Stimulated activated CD4-positive, alpha-beta T cell treated with anti-CD3 and anti-CD28 coated beads, Interleukin-1b, Interleukin-23, amount 100 ng/mL, for 24 hours (primary cell): ENCODE data around the gene ANP32E.
"Not testable (repeated sequence)": the region's sequence is repeated elsewhere in the genome, so short reads cannot be mapped to it uniquely, and the experiment has no call there.

Source experiments
- DNase-seq, 4 experiments: peaks; one replicate each; pipeline ENCODE4 v3.0.0-alpha.2; 2020; ENCODE audit warnings: low read depth in 4 of 4, low spot score in 1 of 4

Gene ANP32E

GRCh38 chr1:150257624-150258585 is 22.0 kb upstream of the ANP32E start, which contains the start of gene CA14:
Gene CA14 (plus strand): TSS chr1:150257774. CDS start chr1:150258129, 355 bp downstream.
- DNase-seq = no peak

GRCh38 chr1:150256554-150257341 is 20.8 kb upstream of the ANP32E start:
- no peak for DNase-seq

DNA sequence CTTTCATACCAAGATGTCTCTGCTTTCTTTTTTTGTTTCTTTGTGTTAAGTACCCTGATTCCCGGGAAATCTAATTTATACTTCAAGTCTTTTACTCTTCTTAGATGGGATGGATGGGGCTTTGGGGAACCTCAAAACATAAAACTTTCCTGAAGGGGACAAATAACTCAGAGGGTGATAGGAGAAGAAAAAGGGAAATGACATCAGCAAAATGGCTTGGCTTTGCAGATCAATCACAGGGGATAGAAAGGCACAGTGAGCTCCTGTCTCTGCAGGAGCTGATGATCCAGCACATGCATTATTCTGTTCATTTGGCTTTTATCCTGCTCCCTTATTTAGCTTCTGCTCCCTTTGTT is 20.3 kb upstream of the ANP32E start:
- DNase-seq = no peak

DNA sequence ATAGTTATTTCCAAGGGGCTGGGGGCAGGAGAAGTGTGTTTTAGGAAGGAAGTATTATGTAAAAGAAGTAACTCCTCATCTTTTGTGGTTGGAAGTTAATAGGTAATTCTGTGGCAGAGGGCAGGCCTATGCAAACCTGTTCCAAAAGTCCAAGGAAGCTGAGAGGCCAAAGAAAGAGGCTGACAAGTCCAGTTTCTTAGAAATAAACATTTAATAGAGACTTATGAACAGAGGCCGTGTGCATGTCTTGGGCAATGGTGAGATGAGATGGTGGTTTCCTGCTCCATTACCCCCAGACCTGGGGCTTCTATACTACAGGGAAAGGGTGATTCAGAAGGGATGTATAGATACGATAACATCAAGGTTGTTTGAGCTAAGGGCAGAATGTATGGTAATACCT is 14.0 kb upstream of the ANP32E start:
- DNase-seq = no peak

GRCh38 chr1:150243003-150243402 is 7.1 kb upstream of the ANP32E start:
- DNase-seq = no peak

GRCh38 chr1:150237746-150238145 is 1.8 kb upstream of the ANP32E start:
- no peak for DNase-seq

DNA sequence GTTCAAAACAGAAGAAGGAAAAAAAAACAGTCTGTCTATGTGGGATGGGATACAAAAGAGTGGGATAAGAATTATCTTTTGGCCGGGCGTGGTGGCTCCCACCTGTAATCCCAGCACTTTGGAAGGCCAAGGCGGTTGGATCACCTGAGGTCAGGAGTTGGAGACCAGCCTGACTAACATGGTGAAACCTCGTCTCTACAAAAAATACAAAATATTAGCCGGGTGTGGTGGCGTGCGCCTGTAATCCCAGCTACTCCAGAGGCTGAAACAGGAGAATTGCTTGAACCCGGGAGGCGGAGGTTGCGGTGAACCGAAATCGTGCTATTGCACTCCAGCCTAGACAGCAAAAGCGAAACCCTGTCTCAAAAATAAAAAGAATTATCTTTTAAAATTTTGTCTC is 1.3 kb upstream of the ANP32E start:
- DNase-seq = not testable (repeated sequence)

- DNase-seq = no peak
These were observed 745 bp upstream of the ANP32E start for GRCh38 chr1:150236614-150237100.

GRCh38 chr1:150235294-150235851 is 539 bp downstream of the ANP32E start:
- DNase-seq = peak in 2 of 4 experiments; percentile 4 to 25

DNA sequence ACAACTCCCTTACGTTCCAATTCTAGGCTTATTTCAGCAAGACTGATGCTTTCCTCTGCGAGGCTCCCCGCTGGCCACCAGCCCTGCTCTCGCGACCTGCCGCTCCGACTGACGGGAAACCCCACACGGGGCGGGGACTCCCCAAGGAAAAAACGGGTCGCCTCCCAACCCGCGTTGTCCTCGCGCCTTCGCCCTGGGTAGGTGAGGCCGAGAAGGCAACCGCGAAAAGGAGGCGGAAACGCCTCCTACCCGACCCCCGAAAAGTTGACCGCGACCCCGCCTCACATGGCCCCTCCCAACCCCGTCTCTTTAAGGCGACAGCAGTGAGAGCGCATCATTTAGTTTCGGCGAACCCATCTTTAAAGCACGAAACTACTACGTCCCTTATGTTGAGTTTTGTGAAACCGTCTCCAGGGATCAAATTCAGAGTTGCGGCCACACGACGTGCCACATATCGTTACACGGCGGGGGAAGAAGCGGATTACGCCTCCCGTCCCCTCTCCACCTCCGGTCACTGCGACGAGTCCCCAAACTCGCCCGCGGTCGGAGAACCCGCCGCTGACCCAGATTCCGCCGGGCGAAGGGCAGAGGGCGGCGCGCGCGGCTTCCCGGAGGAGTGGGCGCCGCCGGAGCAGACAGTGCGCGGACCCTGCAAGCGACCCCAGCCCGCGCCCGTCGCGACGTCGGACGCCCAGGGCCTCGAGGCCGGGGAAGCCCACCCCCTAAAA is 1.2 kb downstream of the ANP32E start:
- DNase-seq = peak; percentile 67 to 90 (median 76)

- no peak for DNase-seq
These were observed 1.7 kb downstream of the ANP32E start for GRCh38 chr1:150234309-150234565.

DNA sequence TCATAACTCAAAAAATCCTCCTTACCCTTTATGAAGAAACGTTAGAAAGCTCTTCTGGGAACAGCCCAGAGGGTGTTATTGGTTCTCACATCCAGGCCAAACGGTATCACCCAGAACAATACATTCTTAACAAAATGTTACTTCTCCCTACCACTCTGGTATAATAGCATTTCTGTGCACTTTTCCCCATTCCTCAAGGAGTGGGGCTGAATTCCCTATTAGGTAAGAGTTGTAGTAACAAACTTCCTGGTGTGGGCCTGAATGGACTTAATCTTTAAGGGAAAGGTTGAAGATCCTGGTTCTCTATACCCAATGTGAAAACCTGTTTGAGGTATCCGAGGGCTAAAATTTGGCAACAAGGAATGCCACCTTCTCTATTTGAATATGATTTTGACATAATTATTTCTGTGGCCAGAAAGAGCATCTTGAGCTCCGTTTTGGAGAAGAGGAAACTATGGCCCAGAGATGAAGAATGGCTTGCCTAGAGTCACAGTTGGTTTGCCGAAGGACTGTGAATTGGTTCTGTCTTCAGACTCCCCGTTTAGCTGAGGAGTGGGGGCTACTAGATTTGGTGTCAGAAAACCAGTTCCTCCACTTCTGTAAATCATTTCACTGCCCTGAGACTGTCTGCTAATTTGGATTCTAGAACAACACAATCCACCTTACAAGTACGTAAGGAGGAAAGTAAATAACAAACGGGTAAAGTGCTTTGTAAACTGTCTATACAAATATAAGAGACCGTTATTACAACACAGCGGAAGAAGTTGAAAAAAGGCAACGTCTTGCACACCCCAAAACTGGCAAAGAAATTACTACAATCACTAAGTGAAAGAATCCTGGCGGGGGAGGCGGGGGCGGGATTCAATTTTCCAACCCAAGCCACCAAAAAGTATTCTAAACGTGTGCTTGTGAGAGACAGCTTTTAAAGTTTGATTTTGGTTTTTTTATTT is 2.3 kb downstream of the ANP32E start:
- peak in 2 of 4 experiments; percentile 9 to 34 for DNase-seq

- not testable (repeated sequence) for DNase-seq
These were observed 3.0 kb downstream of the ANP32E start for GRCh38 chr1:150232921-150233320.

- not testable (repeated sequence) for DNase-seq
These were observed 7.7 kb downstream of the ANP32E start for GRCh38 chr1:150228246-150228645.

GRCh38 chr1:150227228-150227627 is 8.7 kb downstream of the ANP32E start:
- no peak for DNase-seq

- DNase-seq = no peak
These were observed 9.4 kb downstream of the ANP32E start for GRCh38 chr1:150226486-150226885.

GRCh38 chr1:150225546-150225945 is 10.4 kb downstream of the ANP32E start:
- DNase-seq = no peak

- no peak for DNase-seq
These were observed 10.9 kb downstream of the ANP32E start for GRCh38 chr1:150224983-150225382.

GRCh38 chr1:150221552-150221951 is 14.4 kb downstream of the ANP32E start:
- no peak for DNase-seq

- DNase-seq = not testable (repeated sequence)
These were observed 20.1 kb downstream of the ANP32E start for GRCh38 chr1:150215855-150216254.
